Gastrocnemius medialis (tissue), 4 donors: Measurements from ENCODE around the gene PEX12.

Experiments used
- POLR2A ChIP-seq, 2 donors: fragments of 450-650 bp; IDR thresholded peaks; one replicate each; pipeline ENCODE4 v1.6.1; 2017; ENCODE audit warnings: antibody characterized with exemption in 2 of 2, mild to moderate bottlenecking in 2 of 2, moderate library complexity in 2 of 2
- TF ChIP-seq, protein P1 (sequence below), 5 experiments: fragments of 450-650 bp in 3 of 5; fragments of 200-600 bp in 2 of 5; sonication (generic) in 2 of 5; IDR thresholded peaks in 4 of 5; conservative IDR thresholded peaks in 1 of 5; 1 replicate in 4 of 5; 2 replicates in 1 of 5; pipeline ENCODE4 v1.5.1; 2016 to 2019; ENCODE audit warnings: antibody characterized with exemption in 5 of 5, mild to moderate bottlenecking in 3 of 5, moderate library complexity in 3 of 5

DNA sequence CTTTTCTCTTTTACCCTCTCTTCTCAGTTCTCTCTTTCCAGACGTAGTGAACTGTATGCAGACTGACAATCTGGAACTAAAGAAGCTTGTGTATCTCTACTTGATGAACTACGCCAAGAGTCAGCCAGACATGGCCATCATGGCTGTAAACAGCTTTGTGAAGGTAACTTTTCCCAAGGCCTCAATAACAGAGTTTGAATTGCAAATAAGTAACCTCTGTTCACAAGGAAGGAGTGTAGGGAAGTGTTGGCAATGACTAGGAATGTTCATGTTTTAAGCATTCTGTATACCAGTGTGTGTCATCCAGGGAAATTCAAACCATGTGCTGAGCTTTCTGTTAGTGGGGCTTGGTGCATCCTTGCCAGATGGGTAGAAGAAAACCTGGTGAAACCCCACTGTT, 27.3 kb upstream of the PEX12 start:
- TF ChIP-seq, protein P1, sequence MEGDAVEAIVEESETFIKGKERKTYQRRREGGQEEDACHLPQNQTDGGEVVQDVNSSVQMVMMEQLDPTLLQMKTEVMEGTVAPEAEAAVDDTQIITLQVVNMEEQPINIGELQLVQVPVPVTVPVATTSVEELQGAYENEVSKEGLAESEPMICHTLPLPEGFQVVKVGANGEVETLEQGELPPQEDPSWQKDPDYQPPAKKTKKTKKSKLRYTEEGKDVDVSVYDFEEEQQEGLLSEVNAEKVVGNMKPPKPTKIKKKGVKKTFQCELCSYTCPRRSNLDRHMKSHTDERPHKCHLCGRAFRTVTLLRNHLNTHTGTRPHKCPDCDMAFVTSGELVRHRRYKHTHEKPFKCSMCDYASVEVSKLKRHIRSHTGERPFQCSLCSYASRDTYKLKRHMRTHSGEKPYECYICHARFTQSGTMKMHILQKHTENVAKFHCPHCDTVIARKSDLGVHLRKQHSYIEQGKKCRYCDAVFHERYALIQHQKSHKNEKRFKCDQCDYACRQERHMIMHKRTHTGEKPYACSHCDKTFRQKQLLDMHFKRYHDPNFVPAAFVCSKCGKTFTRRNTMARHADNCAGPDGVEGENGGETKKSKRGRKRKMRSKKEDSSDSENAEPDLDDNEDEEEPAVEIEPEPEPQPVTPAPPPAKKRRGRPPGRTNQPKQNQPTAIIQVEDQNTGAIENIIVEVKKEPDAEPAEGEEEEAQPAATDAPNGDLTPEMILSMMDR (IDR thresholded peaks at IDR 0.05 in 4 of 5, conservative IDR thresholded peaks at IDR 0.05 in 1 of 5), result no peak
- TF ChIP-seq POLR2A (IDR thresholded peaks at IDR 0.05), result no peak
